H1 (cell line): Measurements from ENCODE around the gene PKD1. TPM values are rescaled to one million over a fixed set of nuclear protein-coding genes. Genes with fewer than 3 reads are reported as not detected.
"Not testable (repeated sequence)": the region's sequence is repeated elsewhere in the genome, so short reads cannot be mapped to it uniquely, and the experiment has no call there.

Experiments
- CTCF ChIA-PET: fragments of 300-600 bp; sonication (Branson Sonifier 250); formaldehyde crosslinking; loops from one replicate; lab custom pipeline; 2021; ENCODE audit not compliant: partially characterized antibody; lab: Charles Lee
- POLR2A ChIA-PET: fragments of 300-600 bp; sonication (Branson Sonifier 250); formaldehyde crosslinking; loops from one replicate; lab custom pipeline; 2021; ENCODE audit warnings: inconsistent platforms; ENCODE audit not compliant: partially characterized antibody; lab: Charles Lee
- DNase-seq, 2 experiments: peaks; one replicate each; pipeline versions ENCODE4 v3.0.0 to v3.0.0-alpha.2; 2010 to 2022; ENCODE audit warnings: low spot score in 2 of 2, low read depth in 1 of 2, mixed read lengths in 1 of 2
- FAIRE-seq: peaks from 2 replicates; lab custom pipeline; 2011; peaks lifted over from hg19 to GRCh38; lab: Jason Lieb, UNC
- H2AFZ ChIP-seq: 2 replicates; pipeline ENCODE4 v1.8.1; 2012; ENCODE audit warnings: low read length, inconsistent platforms
- H2AK5ac ChIP-seq: 2 replicates; pipeline ENCODE4 v1.6.1; 2013; ENCODE audit warnings: low read depth, low read length
- H2BK120ac ChIP-seq: replicated peaks from 2 replicates; pipeline ENCODE3; 2013; ENCODE audit warnings: low read depth, low read length, inconsistent platforms
- H2BK12ac ChIP-seq: 2 replicates; pipeline ENCODE4 v1.6.1; 2013; ENCODE audit warnings: low read depth, low read length
- H2BK15ac ChIP-seq: 2 replicates; pipeline ENCODE4 v1.6.1; 2013; ENCODE audit warnings: low read length
- H2BK20ac ChIP-seq: 2 replicates; pipeline ENCODE4 v1.6.1; 2013; ENCODE audit warnings: low read length
- H2BK5ac ChIP-seq: 2 replicates; pipeline ENCODE4 v1.6.1; 2013; ENCODE audit warnings: low read depth, low read length
- H3K14ac ChIP-seq: 2 replicates; pipeline ENCODE4 v1.6.1; 2013; ENCODE audit warnings: inconsistent platforms; ENCODE audit not compliant: insufficient read length
- H3K18ac ChIP-seq: 2 replicates; pipeline ENCODE4 v1.6.1; 2013; ENCODE audit warnings: low read length; ENCODE audit errors: extremely low read depth
- H3K23ac ChIP-seq: 2 replicates; pipeline ENCODE4 v1.6.1; 2013; ENCODE audit warnings: inconsistent platforms; ENCODE audit not compliant: insufficient read length
- H3K23me2 ChIP-seq: 2 replicates; pipeline ENCODE4 v1.6.1; 2013; ENCODE audit warnings: low read depth, low read length
- H3K27ac ChIP-seq: 2 replicates; pipeline ENCODE4 v1.6.1; 2011; ENCODE audit warnings: low read depth, low read length, inconsistent platforms
- H3K27me3 ChIP-seq, 4 experiments: replicated peaks in 1 of 4; 1 replicate in 1 of 4; 2 replicates in 3 of 4; pipeline versions ENCODE4 v1.6.1 to v1.8.1; 2011 to 2013; ENCODE audit warnings: low read length in 3 of 4, mild to moderate bottlenecking in 3 of 4, inconsistent platforms in 2 of 4, mixed read lengths in 2 of 4, moderate library complexity in 1 of 4; ENCODE audit not compliant: control insufficient read depth in 3 of 4, insufficient read depth in 3 of 4; ENCODE audit errors: extremely low read depth in 1 of 4
- H3K36me3 ChIP-seq, 4 experiments: 2 replicates each; pipeline versions ENCODE4 v1.6.1 to v1.8.1; 2011 to 2013; ENCODE audit warnings: mild to moderate bottlenecking in 4 of 4, low read length in 3 of 4, moderate library complexity in 2 of 4, control low read depth in 1 of 4, inconsistent platforms in 1 of 4; ENCODE audit not compliant: insufficient read depth in 4 of 4, control insufficient read depth in 2 of 4
- H3K4ac ChIP-seq: replicated peaks from 2 replicates; pipeline ENCODE3; 2013; ENCODE audit warnings: low read length, low read depth, mixed read lengths, inconsistent platforms; ENCODE audit not compliant: insufficient read length
- H3K4me1 ChIP-seq, 4 experiments: replicated peaks in 1 of 4; 1 replicate in 1 of 4; 2 replicates in 3 of 4; pipeline versions ENCODE4 v1.6.1 to v1.8.1; 2011 to 2013; ENCODE audit warnings: low read length in 3 of 4, inconsistent platforms in 2 of 4, mixed read lengths in 1 of 4; ENCODE audit not compliant: insufficient read depth in 4 of 4, control insufficient read depth in 3 of 4
- H3K4me2 ChIP-seq, 2 experiments: 2 replicates each; pipeline versions ENCODE4 v1.6.1 to v1.8.1; 2011 to 2013; ENCODE audit warnings: low read depth in 2 of 2, low read length in 2 of 2, control low read depth in 1 of 2, inconsistent platforms in 1 of 2, mild to moderate bottlenecking in 1 of 2; ENCODE audit not compliant: insufficient read depth in 1 of 2
- H3K4me3 ChIP-seq, 4 experiments: fragments of 200-600, 300-600 bp in 1 of 4; sonication (generic), shearing (Covaris generic), sonication (Bioruptor Twin) in 1 of 4; 2 replicates each; pipeline versions ENCODE4 v1.5.1 to v1.8.1; 2011 to 2016; ENCODE audit warnings: low read length in 4 of 4, low read depth in 3 of 4, control low read depth in 2 of 4, inconsistent platforms in 2 of 4, mild to moderate bottlenecking in 2 of 4, mixed read lengths in 1 of 4, moderate library complexity in 1 of 4; ENCODE audit not compliant: insufficient read depth in 2 of 4; ENCODE audit errors: extremely low read depth in 1 of 4
- H3K56ac ChIP-seq: replicated peaks from 2 replicates; pipeline ENCODE3; 2013; ENCODE audit warnings: low read depth, mild to moderate bottlenecking, mixed read lengths, low read length, inconsistent platforms; ENCODE audit not compliant: insufficient read length
- H3K79me1 ChIP-seq: 2 replicates; pipeline ENCODE4 v1.6.1; 2013; ENCODE audit warnings: low read depth, low read length, control low read depth
- H3K79me2 ChIP-seq, 2 experiments: 2 replicates each; pipeline versions ENCODE4 v1.6.1 to v1.8.1; 2012 to 2013; ENCODE audit warnings: low read length in 2 of 2, mild to moderate bottlenecking in 2 of 2, inconsistent platforms in 1 of 2; ENCODE audit not compliant: insufficient read depth in 2 of 2, control insufficient read depth in 1 of 2
- H3K9ac ChIP-seq, 4 experiments: replicated peaks in 1 of 4; 1 replicate in 1 of 4; 2 replicates in 3 of 4; pipeline versions ENCODE4 v1.6.1 to v1.8.1; 2011 to 2013; ENCODE audit warnings: low read depth in 3 of 4, low read length in 3 of 4, control low read depth in 2 of 4, mild to moderate bottlenecking in 2 of 4, moderate library complexity in 2 of 4, inconsistent platforms in 1 of 4; ENCODE audit errors: extremely low read depth in 1 of 4
- H3K9me3 ChIP-seq, 2 experiments: 2 replicates each; pipeline versions ENCODE4 v1.6.1 to v1.8.1; 2012 to 2013; ENCODE audit warnings: mild to moderate bottlenecking in 2 of 2, moderate library complexity in 2 of 2, control low read depth in 1 of 2, inconsistent platforms in 1 of 2, low read depth in 1 of 2, low read length in 1 of 2, mixed read lengths in 1 of 2; ENCODE audit not compliant: insufficient read depth in 2 of 2
- H4K20me1 ChIP-seq, 2 experiments: replicated peaks in 1 of 2; 2 replicates each; pipeline versions ENCODE3 to v1.8.1; 2011 to 2013; ENCODE audit warnings: inconsistent platforms in 2 of 2, low read length in 2 of 2, mild to moderate bottlenecking in 1 of 2; ENCODE audit not compliant: insufficient read depth in 2 of 2, control insufficient read depth in 1 of 2
- H4K5ac ChIP-seq: 2 replicates; pipeline ENCODE4 v1.6.1; 2013; ENCODE audit warnings: low read length, low read depth, mixed read lengths, inconsistent platforms; ENCODE audit not compliant: insufficient read length
- H4K8ac ChIP-seq: 2 replicates; pipeline ENCODE4 v1.8.0; 2013; ENCODE audit warnings: mild to moderate bottlenecking, moderate library complexity, low read length, inconsistent platforms; ENCODE audit not compliant: insufficient read depth; ENCODE audit errors: extremely low read depth
- H4K91ac ChIP-seq: replicated peaks from 2 replicates; pipeline ENCODE3; 2013; ENCODE audit warnings: low read length, mixed read lengths, inconsistent platforms; ENCODE audit not compliant: insufficient read length
- WGBS, 2 experiments: shearing (Covaris generic) in 1 of 2; methylation state at CpG; one replicate each; pipeline versions ENCODE4 v1.1.6 to v1.1.7; 2013 to 2015; ENCODE audit warnings: low lambda C conversion rate in 2 of 2, mixed read lengths in 2 of 2, inconsistent platforms in 1 of 2, low coverage in 1 of 2, missing lambda C conversion rate in 1 of 2; ENCODE audit not compliant: insufficient replicate concordance in 2 of 2, insufficient coverage in 1 of 2, insufficient read length in 1 of 2; ENCODE audit errors: extremely low coverage in 1 of 2, missing lambda C conversion rate in 1 of 2; 5-methylcytosine and 5-hydroxymethylcytosine counted together
- polyA plus RNA-seq, 7 experiments: library from polyadenylated mRNA; depleted of rRNA in 3 of 7; stranded (reverse) in 5 of 7; unstranded in 2 of 7; fragments of >200 nt in 5 of 7; fragments of 200-250 nt in 2 of 7; gene quantifications; 1 replicate in 5 of 7; 2 replicates in 1 of 7; 4 replicates in 1 of 7; pipeline versions ENCODE4 v1.2.1 to v1.2.3, GENCODE V29; 2011 to 2013; ENCODE audit warnings: missing spikeins in 2 of 7, mixed read lengths in 2 of 7
- total RNA-seq: library from RNA; stranded (reverse); fragmentation: NEBNext Ultra II Directional; extraction: Animal tissue kit (Norgen Biotek cat#: 25700); gene quantifications from 2 replicates; pipeline ENCODE4 v1.2.1, GENCODE V29; 2021

PKD1 gene
- total and polyA plus RNA-seq, 2 of the 8 experiments (the other 6 are each of a cell fraction or from before 2014, with no cell fraction given): 40.6 to 52.7 TPM

DNA sequence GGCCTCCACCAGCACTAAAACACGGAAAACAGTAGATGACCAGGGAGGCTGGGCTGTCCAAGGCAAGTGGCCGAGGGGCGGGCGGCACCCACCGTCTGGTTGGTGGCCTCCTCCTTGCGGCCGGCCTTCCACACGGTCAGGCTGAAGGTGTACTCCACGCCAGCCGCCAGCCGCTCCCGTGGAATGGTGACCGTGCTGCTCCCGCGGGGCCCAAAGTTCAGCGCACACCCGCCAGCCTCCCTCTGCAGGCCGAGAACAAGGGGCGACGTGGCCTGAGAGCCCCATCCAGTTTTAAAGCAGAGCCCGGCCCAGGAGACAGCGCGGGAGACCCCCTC lies 27.9 kb downstream of the PKD1 start:
- 93% methylated on average over 23 of the region's 23 CpGs; no CpG with 5 or more reads in 1 of the 2 experiments for WGBS, 2 experiments

DNA sequence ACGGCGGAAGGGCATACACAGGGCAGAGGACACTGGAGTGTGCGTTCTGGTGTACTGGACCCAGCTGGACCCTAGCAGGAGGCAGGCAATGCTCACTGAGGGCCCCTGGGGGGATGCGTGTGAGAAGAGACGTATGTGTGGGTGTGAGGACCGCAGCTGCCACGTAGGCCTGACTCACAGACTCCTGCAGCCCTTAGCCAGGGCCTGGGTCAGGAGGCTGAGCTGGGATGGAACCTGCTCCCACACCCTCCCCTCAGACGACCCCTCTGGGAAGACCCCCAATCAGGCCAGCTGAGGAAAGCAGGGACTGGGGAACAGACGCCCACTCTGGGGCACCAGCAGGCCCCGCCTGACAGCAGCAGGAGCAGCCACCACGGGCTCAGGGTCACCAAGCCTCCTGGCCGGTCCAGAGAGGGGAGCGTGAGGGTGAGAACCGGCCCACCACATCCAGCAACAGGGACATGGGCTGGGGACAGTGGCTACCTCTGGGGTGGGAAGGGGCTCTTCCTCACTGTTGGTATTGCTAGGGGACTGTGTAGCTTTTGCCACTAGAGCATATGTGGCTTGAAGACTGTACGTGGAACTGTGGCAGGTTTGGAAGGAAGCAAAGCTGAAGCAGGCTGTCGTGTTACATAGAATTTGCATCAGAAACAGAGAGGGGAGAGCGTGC lies 28.4 kb downstream of the PKD1 start:
- H3K4me1 ChIP-seq, H3K56ac ChIP-seq, H3K27ac ChIP-seq, H2AK5ac ChIP-seq, DNase-seq, H2BK5ac ChIP-seq, H2BK12ac ChIP-seq, FAIRE-seq, H3K9me3 ChIP-seq, H3K9ac ChIP-seq, H4K91ac ChIP-seq, H4K20me1 ChIP-seq, H4K8ac ChIP-seq, H3K79me2 ChIP-seq, H4K5ac ChIP-seq, H2AFZ ChIP-seq, H3K4me2 ChIP-seq, H3K27me3 ChIP-seq, H3K4ac ChIP-seq, H2BK120ac ChIP-seq, H3K14ac ChIP-seq, H3K23me2 ChIP-seq, H3K4me3 ChIP-seq, H3K79me1 ChIP-seq, H3K18ac ChIP-seq, H2BK15ac ChIP-seq, H3K23ac ChIP-seq, H2BK20ac ChIP-seq: not testable (repeated sequence)
- CTCF ChIA-PET: interaction anchor here (0.6 kb wide), 1 partner anchor 1366 kb away, joined by 3 read pairs; the partner anchor contains the start of gene CIAO3
- peaks cover 0 to 46% (median 0%) of the 10 kb centered on the region in 4 experiments; a peak in 2 of 8 replicates for H3K36me3 ChIP-seq
- WGBS, 2 experiments: 85% methylated on average over 13 of the region's 17 CpGs; no CpG with 5 or more reads in 1 of the 2 experiments
- POLR2A ChIA-PET: interaction anchor here (0.8 kb wide), 1 partner anchor 15 kb away, joined by 3 read pairs; no protein-coding TSS in a partner anchor

More for the DNA sequence above, 27.9 kb downstream of the PKD1 start:
- FAIRE-seq, H2BK15ac ChIP-seq, H3K79me1 ChIP-seq, H4K20me1 ChIP-seq, H4K8ac ChIP-seq, H3K4me1 ChIP-seq, H3K4me3 ChIP-seq, H2BK20ac ChIP-seq, H3K23me2 ChIP-seq, H2AFZ ChIP-seq, H3K79me2 ChIP-seq, H3K27me3 ChIP-seq, H2BK5ac ChIP-seq, H3K14ac ChIP-seq, H3K4ac ChIP-seq, H3K18ac ChIP-seq, H2AK5ac ChIP-seq, H3K56ac ChIP-seq, DNase-seq, H3K27ac ChIP-seq, POLR2A ChIA-PET, H2BK120ac ChIP-seq, H3K4me2 ChIP-seq, H4K91ac ChIP-seq, H4K5ac ChIP-seq, H3K9ac ChIP-seq, H3K9me3 ChIP-seq, H2BK12ac ChIP-seq, CTCF ChIA-PET, H3K23ac ChIP-seq: not testable (repeated sequence)
- peaks cover 0 to 41% (median 0%) of the 10 kb centered on the region in 4 experiments; a peak in 2 of 8 replicates for H3K36me3 ChIP-seq
